KMS-11 (cell line): ENCODE results near the gene RGS2.

Experiments used
- H2AFZ ChIP-seq: fragments of 200-600 bp; sonication (generic); 2 replicates; pipeline ENCODE4 v1.6.1; 2016; ENCODE audit warnings: antibody characterized with exemption, mixed run types, low read depth
- H3K27ac ChIP-seq: fragments of 200-600 bp; sonication (generic); 2 replicates; pipeline ENCODE4 v1.6.1; 2016; ENCODE audit warnings: mild to moderate bottlenecking, mixed run types
- H3K27me3 ChIP-seq: fragments of 200-600 bp; sonication (generic); 2 replicates; pipeline ENCODE4 v1.6.1; 2017; ENCODE audit warnings: mild to moderate bottlenecking, low read depth, mixed run types, moderate library complexity; ENCODE audit not compliant: insufficient read depth
- H3K36me3 ChIP-seq: fragments of 200-600 bp; sonication (generic); 2 replicates; pipeline ENCODE4 v1.6.1; 2017; ENCODE audit warnings: mild to moderate bottlenecking, mixed run types; ENCODE audit not compliant: insufficient read depth
- H3K4me1 ChIP-seq: fragments of 200-600 bp; sonication (generic); 2 replicates; pipeline ENCODE4 v1.6.1; 2016; ENCODE audit warnings: mild to moderate bottlenecking, low read depth, mixed run types; ENCODE audit not compliant: poor library complexity, severe bottlenecking
- H3K4me2 ChIP-seq: fragments of 200-600 bp; sonication (generic); 2 replicates; pipeline ENCODE4 v1.7.0; 2016; ENCODE audit warnings: mild to moderate bottlenecking, mixed run types
- H3K4me3 ChIP-seq: fragments of 200-600 bp; sonication (generic); IDR thresholded peaks from 2 replicates; pipeline ENCODE4 v1.6.1; 2017; ENCODE audit warnings: low read depth, low read length, mixed read lengths; ENCODE audit not compliant: insufficient read depth
- H3K79me2 ChIP-seq: fragments of 200-600 bp; sonication (generic); 2 replicates; pipeline ENCODE4 v1.6.1; 2016; ENCODE audit warnings: low read depth, mixed run types; ENCODE audit not compliant: insufficient read depth
- H3K9ac ChIP-seq: fragments of 200-600 bp; sonication (generic); 2 replicates; pipeline ENCODE4 v1.6.1; 2016; ENCODE audit warnings: mild to moderate bottlenecking, mixed run types
- H4K20me1 ChIP-seq: fragments of 200-600 bp; sonication (generic); 2 replicates; pipeline ENCODE4 v1.6.1; 2016; ENCODE audit warnings: mild to moderate bottlenecking, mixed run types; ENCODE audit not compliant: insufficient read depth
- TF ChIP-seq, protein P1 (sequence below): fragments of 200-600 bp; sonication (generic); conservative IDR thresholded peaks from 2 replicates; pipeline ENCODE4 v1.6.1; 2017; ENCODE audit warnings: low read depth, mild to moderate bottlenecking, antibody characterized with exemption, low read length, moderate library complexity, mixed read lengths

RGS2 gene

DNA sequence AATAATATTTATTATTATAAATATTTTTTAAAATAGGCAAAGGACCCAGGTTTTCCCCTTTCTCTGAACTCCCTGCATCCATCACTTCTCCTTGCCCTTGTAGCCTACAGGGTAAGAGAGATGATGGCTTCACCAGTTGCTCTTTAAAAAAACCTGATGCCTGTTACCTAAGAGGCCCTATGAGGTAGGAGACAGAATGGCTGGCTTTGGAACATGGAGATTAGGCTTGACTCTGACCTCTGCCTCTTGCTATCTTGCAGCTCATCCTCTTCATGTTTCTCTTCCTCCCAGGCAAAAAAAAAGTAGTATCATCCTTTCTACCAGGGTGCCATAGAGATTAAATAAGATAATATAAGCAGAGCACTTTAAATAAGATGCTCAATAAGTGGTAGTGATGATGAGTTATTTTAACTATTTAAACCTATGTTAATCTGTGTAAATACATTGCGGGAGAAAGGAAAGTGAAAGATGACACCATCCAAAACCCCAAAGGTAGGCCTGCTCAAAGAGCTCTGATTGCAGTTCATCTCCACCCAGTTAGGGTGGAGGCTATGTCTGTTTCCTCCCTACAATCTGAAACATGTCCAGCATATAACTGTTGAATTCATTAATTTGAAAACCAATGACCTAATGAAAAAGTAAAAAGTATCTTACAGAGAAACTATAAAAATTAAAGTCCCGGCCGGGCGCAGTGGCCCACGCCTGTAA is 51.8 kb downstream of the RGS2 start:
- Histone ChIP-seq H3K79me2 (no peaks in the 10 kb centered on the region), H3K4me2 (no peak overlapping the region), H3K4me1 (no peaks in the 10 kb centered on the region), H3K27ac (no peak overlapping the region), H3K4me3 (no peak overlapping the region), H3K9ac (no peak overlapping the region), H3K27me3 (no peaks in the 10 kb centered on the region), H4K20me1 (no peaks in the 10 kb centered on the region), H3K36me3 (no peaks in the 10 kb centered on the region), H2AFZ (no peak overlapping the region)
- TF ChIP-seq, protein P1, sequence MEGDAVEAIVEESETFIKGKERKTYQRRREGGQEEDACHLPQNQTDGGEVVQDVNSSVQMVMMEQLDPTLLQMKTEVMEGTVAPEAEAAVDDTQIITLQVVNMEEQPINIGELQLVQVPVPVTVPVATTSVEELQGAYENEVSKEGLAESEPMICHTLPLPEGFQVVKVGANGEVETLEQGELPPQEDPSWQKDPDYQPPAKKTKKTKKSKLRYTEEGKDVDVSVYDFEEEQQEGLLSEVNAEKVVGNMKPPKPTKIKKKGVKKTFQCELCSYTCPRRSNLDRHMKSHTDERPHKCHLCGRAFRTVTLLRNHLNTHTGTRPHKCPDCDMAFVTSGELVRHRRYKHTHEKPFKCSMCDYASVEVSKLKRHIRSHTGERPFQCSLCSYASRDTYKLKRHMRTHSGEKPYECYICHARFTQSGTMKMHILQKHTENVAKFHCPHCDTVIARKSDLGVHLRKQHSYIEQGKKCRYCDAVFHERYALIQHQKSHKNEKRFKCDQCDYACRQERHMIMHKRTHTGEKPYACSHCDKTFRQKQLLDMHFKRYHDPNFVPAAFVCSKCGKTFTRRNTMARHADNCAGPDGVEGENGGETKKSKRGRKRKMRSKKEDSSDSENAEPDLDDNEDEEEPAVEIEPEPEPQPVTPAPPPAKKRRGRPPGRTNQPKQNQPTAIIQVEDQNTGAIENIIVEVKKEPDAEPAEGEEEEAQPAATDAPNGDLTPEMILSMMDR, result no peak

GRCh38 chr1:192861860-192862259 is 53.0 kb downstream of the RGS2 start:
- H3K79me2 ChIP-seq, result no peaks in the 10 kb centered on the region
- H3K27ac ChIP-seq, result no peak overlapping the region
- H2AFZ ChIP-seq, result no peak overlapping the region
- TF ChIP-seq, protein P1, result no peak
- no peaks in the 10 kb centered on the region for H4K20me1 ChIP-seq
- H3K4me1 ChIP-seq, result no peaks in the 10 kb centered on the region
- H3K4me3 ChIP-seq, result no peak overlapping the region
- H3K4me2 ChIP-seq, result no peak overlapping the region
- no peaks in the 10 kb centered on the region for H3K27me3 ChIP-seq
- no peaks in the 10 kb centered on the region for H3K36me3 ChIP-seq
- no peak overlapping the region for H3K9ac ChIP-seq
